H1 (cell line): ENCODE measurements around the gene ZNF786. TPM values are rescaled to one million over a fixed set of nuclear protein-coding genes. Genes with fewer than 3 reads are reported as not detected.

Experiments
- CTCF ChIA-PET: fragments of 300-600 bp; sonication (Branson Sonifier 250); formaldehyde crosslinking; loops from one replicate; lab custom pipeline; 2021; ENCODE audit not compliant: partially characterized antibody; lab: Charles Lee
- POLR2A ChIA-PET: fragments of 300-600 bp; sonication (Branson Sonifier 250); formaldehyde crosslinking; loops from one replicate; lab custom pipeline; 2021; ENCODE audit warnings: inconsistent platforms; ENCODE audit not compliant: partially characterized antibody; lab: Charles Lee
- DNase-seq, 2 experiments: peaks; one replicate each; pipeline versions ENCODE4 v3.0.0 to v3.0.0-alpha.2; 2010 to 2022; ENCODE audit warnings: low spot score in 2 of 2, low read depth in 1 of 2, mixed read lengths in 1 of 2
- FAIRE-seq: peaks from 2 replicates; lab custom pipeline; 2011; peaks lifted over from hg19 to GRCh38; lab: Jason Lieb, UNC
- H2AFZ ChIP-seq: 2 replicates; pipeline ENCODE4 v1.8.1; 2012; ENCODE audit warnings: low read length, inconsistent platforms
- H2AK5ac ChIP-seq: 2 replicates; pipeline ENCODE4 v1.6.1; 2013; ENCODE audit warnings: low read depth, low read length
- H2BK120ac ChIP-seq: replicated peaks from 2 replicates; pipeline ENCODE3; 2013; ENCODE audit warnings: low read depth, low read length, inconsistent platforms
- H2BK12ac ChIP-seq: 2 replicates; pipeline ENCODE4 v1.6.1; 2013; ENCODE audit warnings: low read depth, low read length
- H2BK15ac ChIP-seq: 2 replicates; pipeline ENCODE4 v1.6.1; 2013; ENCODE audit warnings: low read length
- H2BK20ac ChIP-seq: 2 replicates; pipeline ENCODE4 v1.6.1; 2013; ENCODE audit warnings: low read length
- H2BK5ac ChIP-seq: 2 replicates; pipeline ENCODE4 v1.6.1; 2013; ENCODE audit warnings: low read depth, low read length
- H3K14ac ChIP-seq: 2 replicates; pipeline ENCODE4 v1.6.1; 2013; ENCODE audit warnings: inconsistent platforms; ENCODE audit not compliant: insufficient read length
- H3K18ac ChIP-seq: 2 replicates; pipeline ENCODE4 v1.6.1; 2013; ENCODE audit warnings: low read length; ENCODE audit errors: extremely low read depth
- H3K23ac ChIP-seq: 2 replicates; pipeline ENCODE4 v1.6.1; 2013; ENCODE audit warnings: inconsistent platforms; ENCODE audit not compliant: insufficient read length
- H3K23me2 ChIP-seq: 2 replicates; pipeline ENCODE4 v1.6.1; 2013; ENCODE audit warnings: low read depth, low read length
- H3K27ac ChIP-seq: 2 replicates; pipeline ENCODE4 v1.6.1; 2011; ENCODE audit warnings: low read depth, low read length, inconsistent platforms
- H3K27me3 ChIP-seq, 4 experiments: replicated peaks in 1 of 4; 1 replicate in 1 of 4; 2 replicates in 3 of 4; pipeline versions ENCODE4 v1.6.1 to v1.8.1; 2011 to 2013; ENCODE audit warnings: low read length in 3 of 4, mild to moderate bottlenecking in 3 of 4, inconsistent platforms in 2 of 4, mixed read lengths in 2 of 4, moderate library complexity in 1 of 4; ENCODE audit not compliant: control insufficient read depth in 3 of 4, insufficient read depth in 3 of 4; ENCODE audit errors: extremely low read depth in 1 of 4
- H3K36me3 ChIP-seq, 4 experiments: 2 replicates each; pipeline versions ENCODE4 v1.6.1 to v1.8.1; 2011 to 2013; ENCODE audit warnings: mild to moderate bottlenecking in 4 of 4, low read length in 3 of 4, moderate library complexity in 2 of 4, control low read depth in 1 of 4, inconsistent platforms in 1 of 4; ENCODE audit not compliant: insufficient read depth in 4 of 4, control insufficient read depth in 2 of 4
- H3K4ac ChIP-seq: replicated peaks from 2 replicates; pipeline ENCODE3; 2013; ENCODE audit warnings: low read length, low read depth, mixed read lengths, inconsistent platforms; ENCODE audit not compliant: insufficient read length
- H3K4me1 ChIP-seq, 4 experiments: replicated peaks in 1 of 4; 1 replicate in 1 of 4; 2 replicates in 3 of 4; pipeline versions ENCODE4 v1.6.1 to v1.8.1; 2011 to 2013; ENCODE audit warnings: low read length in 3 of 4, inconsistent platforms in 2 of 4, mixed read lengths in 1 of 4; ENCODE audit not compliant: insufficient read depth in 4 of 4, control insufficient read depth in 3 of 4
- H3K4me2 ChIP-seq, 2 experiments: 2 replicates each; pipeline versions ENCODE4 v1.6.1 to v1.8.1; 2011 to 2013; ENCODE audit warnings: low read depth in 2 of 2, low read length in 2 of 2, control low read depth in 1 of 2, inconsistent platforms in 1 of 2, mild to moderate bottlenecking in 1 of 2; ENCODE audit not compliant: insufficient read depth in 1 of 2
- H3K4me3 ChIP-seq, 4 experiments: fragments of 200-600, 300-600 bp in 1 of 4; sonication (generic), shearing (Covaris generic), sonication (Bioruptor Twin) in 1 of 4; 2 replicates each; pipeline versions ENCODE4 v1.5.1 to v1.8.1; 2011 to 2016; ENCODE audit warnings: low read length in 4 of 4, low read depth in 3 of 4, control low read depth in 2 of 4, inconsistent platforms in 2 of 4, mild to moderate bottlenecking in 2 of 4, mixed read lengths in 1 of 4, moderate library complexity in 1 of 4; ENCODE audit not compliant: insufficient read depth in 2 of 4; ENCODE audit errors: extremely low read depth in 1 of 4
- H3K56ac ChIP-seq: replicated peaks from 2 replicates; pipeline ENCODE3; 2013; ENCODE audit warnings: low read depth, mild to moderate bottlenecking, mixed read lengths, low read length, inconsistent platforms; ENCODE audit not compliant: insufficient read length
- H3K79me1 ChIP-seq: 2 replicates; pipeline ENCODE4 v1.6.1; 2013; ENCODE audit warnings: low read depth, low read length, control low read depth
- H3K79me2 ChIP-seq, 2 experiments: 2 replicates each; pipeline versions ENCODE4 v1.6.1 to v1.8.1; 2012 to 2013; ENCODE audit warnings: low read length in 2 of 2, mild to moderate bottlenecking in 2 of 2, inconsistent platforms in 1 of 2; ENCODE audit not compliant: insufficient read depth in 2 of 2, control insufficient read depth in 1 of 2
- H3K9ac ChIP-seq, 4 experiments: replicated peaks in 1 of 4; 1 replicate in 1 of 4; 2 replicates in 3 of 4; pipeline versions ENCODE4 v1.6.1 to v1.8.1; 2011 to 2013; ENCODE audit warnings: low read depth in 3 of 4, low read length in 3 of 4, control low read depth in 2 of 4, mild to moderate bottlenecking in 2 of 4, moderate library complexity in 2 of 4, inconsistent platforms in 1 of 4; ENCODE audit errors: extremely low read depth in 1 of 4
- H3K9me3 ChIP-seq, 2 experiments: 2 replicates each; pipeline versions ENCODE4 v1.6.1 to v1.8.1; 2012 to 2013; ENCODE audit warnings: mild to moderate bottlenecking in 2 of 2, moderate library complexity in 2 of 2, control low read depth in 1 of 2, inconsistent platforms in 1 of 2, low read depth in 1 of 2, low read length in 1 of 2, mixed read lengths in 1 of 2; ENCODE audit not compliant: insufficient read depth in 2 of 2
- H4K20me1 ChIP-seq, 2 experiments: replicated peaks in 1 of 2; 2 replicates each; pipeline versions ENCODE3 to v1.8.1; 2011 to 2013; ENCODE audit warnings: inconsistent platforms in 2 of 2, low read length in 2 of 2, mild to moderate bottlenecking in 1 of 2; ENCODE audit not compliant: insufficient read depth in 2 of 2, control insufficient read depth in 1 of 2
- H4K5ac ChIP-seq: 2 replicates; pipeline ENCODE4 v1.6.1; 2013; ENCODE audit warnings: low read length, low read depth, mixed read lengths, inconsistent platforms; ENCODE audit not compliant: insufficient read length
- H4K8ac ChIP-seq: 2 replicates; pipeline ENCODE4 v1.8.0; 2013; ENCODE audit warnings: mild to moderate bottlenecking, moderate library complexity, low read length, inconsistent platforms; ENCODE audit not compliant: insufficient read depth; ENCODE audit errors: extremely low read depth
- H4K91ac ChIP-seq: replicated peaks from 2 replicates; pipeline ENCODE3; 2013; ENCODE audit warnings: low read length, mixed read lengths, inconsistent platforms; ENCODE audit not compliant: insufficient read length
- CBX5 ChIP-seq: fragments of 300-800, 300-1000 bp; sonication (generic); IDR thresholded peaks from 2 replicates; pipeline ENCODE4 v1.7.1; 2016; ENCODE audit warnings: antibody characterized with exemption, low read length, low read depth
- WGBS, 2 experiments: shearing (Covaris generic) in 1 of 2; methylation state at CpG; one replicate each; pipeline versions ENCODE4 v1.1.6 to v1.1.7; 2013 to 2015; ENCODE audit warnings: low lambda C conversion rate in 2 of 2, mixed read lengths in 2 of 2, inconsistent platforms in 1 of 2, low coverage in 1 of 2, missing lambda C conversion rate in 1 of 2; ENCODE audit not compliant: insufficient replicate concordance in 2 of 2, insufficient coverage in 1 of 2, insufficient read length in 1 of 2; ENCODE audit errors: extremely low coverage in 1 of 2, missing lambda C conversion rate in 1 of 2; 5-methylcytosine and 5-hydroxymethylcytosine counted together
- polyA plus RNA-seq, 7 experiments: library from polyadenylated mRNA; depleted of rRNA in 3 of 7; stranded (reverse) in 5 of 7; unstranded in 2 of 7; fragments of >200 nt in 5 of 7; fragments of 200-250 nt in 2 of 7; gene quantifications; 1 replicate in 5 of 7; 2 replicates in 1 of 7; 4 replicates in 1 of 7; pipeline versions ENCODE4 v1.2.1 to v1.2.3, GENCODE V29; 2011 to 2013; ENCODE audit warnings: missing spikeins in 2 of 7, mixed read lengths in 2 of 7
- total RNA-seq: library from RNA; stranded (reverse); fragmentation: NEBNext Ultra II Directional; extraction: Animal tissue kit (Norgen Biotek cat#: 25700); gene quantifications from 2 replicates; pipeline ENCODE4 v1.2.1, GENCODE V29; 2021

Gene ZNF786
- total and polyA plus RNA-seq, 2 of the 8 experiments (the other 6 are each of a cell fraction or from before 2014, with no cell fraction given) = 7.7 to 16.3 TPM

- Histone ChIP-seq H3K23me2 (0 out of 2 replicates have a peak, but pooled peaks cover 3% of the 10 kb centered on the region), H3K4me1 (peaks cover 4 to 16% (median 9%) of the 10 kb centered on the region in 4 experiments), H3K56ac (no peak overlapping the region), H3K27me3 (no peaks in the 10 kb centered on the region), H3K79me2 (peaks cover 21 to 66% of the 10 kb centered on the region in 2 experiments), H3K4me2 (peak overlapping the region in 1 of 2 experiments; percentile 59; a peak in 2 of 4 replicates), H4K5ac (no peak overlapping the region), H2AFZ (no peak overlapping the region), H3K9ac (peak overlapping the region in 1 of 4 experiments; percentile 11; a peak in 2 of 7 replicates), H2BK15ac (no peak overlapping the region), H4K91ac (peak overlapping the region; percentile 25), H3K36me3 (peaks cover 6 to 28% (median 16%) of the 10 kb centered on the region in 4 experiments), H3K14ac (no peak overlapping the region), H2BK20ac (0 out of 2 replicates have a peak overlapping the region, but pooled peaks have one; percentile 57), H2BK120ac (no peak overlapping the region), H4K8ac (no peak overlapping the region), H3K4ac (no peak overlapping the region), H2AK5ac (no peak overlapping the region), H3K27ac (peak overlapping the region; percentile 21; the same call in 1 of the 2 replicates), H4K20me1 (peaks cover 3 to 18% of the 10 kb centered on the region in 2 experiments), H3K23ac (no peak overlapping the region), H3K4me3 (no peak overlapping the region), H2BK12ac (no peak overlapping the region), H3K9me3 (no peaks in the 10 kb centered on the region), H2BK5ac (peak overlapping the region; percentile 77; the same call in 1 of the 2 replicates), H3K18ac (0 out of 2 replicates have a peak overlapping the region, but pooled peaks have one; percentile 2), H3K79me1 (peaks cover 18% of the 10 kb centered on the region)
- no peak for TF ChIP-seq CBX5
- no peak for FAIRE-seq
- CTCF ChIA-PET = interaction anchor here (0.5 to 6.6 kb wide), 6 partner anchors 10 to 45 kb away, joined by 3 to 44 read pairs (median 4); no protein-coding TSS in a partner anchor
- POLR2A ChIA-PET = interaction anchor here (1.3 kb wide), 1 partner anchor 15 kb away, joined by 3 read pairs; no protein-coding TSS in a partner anchor
- no peak for DNase-seq
- 86% methylated on average over 6 of the region's 6 CpGs; no CpG with 5 or more reads in 1 of the 2 experiments for WGBS, 2 experiments
These were observed 67.7 kb downstream of the ZNF786 start for GRCh38 chr7:149022756-149023360.
